ENCODE measurements around the gene GAGE12E. TPM values are rescaled to one million over a fixed set of nuclear protein-coding genes. Genes with fewer than 3 reads are reported as not detected.

GAGE12E gene
- not detected in 5 replicates for total RNA-seq (2022; extraction: Qiagen RNA extraction)

GRCh38 chrX:49550989-49551388, at the start of gene GAGE12E:
Gene GAGE12E (plus strand): TSS chrX:49551289. CDS start chrX:49552444, 1,155 bp downstream.

GRCh38 chrX:49531877-49532276, 19.2 kb upstream of the GAGE12E start, which contains the start of gene GAGE12C:
Gene GAGE12C (plus strand): TSS chrX:49532177. CDS start chrX:49533332, 1,155 bp downstream.

GRCh38 chrX:49541433-49541832, 9.7 kb upstream of the GAGE12E start, which contains the start of gene GAGE12D:
Gene GAGE12D (plus strand): TSS chrX:49541733. CDS start chrX:49542888, 1,155 bp downstream.

GRCh38 chrX:49560542-49560941, 9.5 kb downstream of the GAGE12E start, which contains the start of gene GAGE12F:
Gene GAGE12F (plus strand): TSS chrX:49560842. CDS start chrX:49561997, 1,155 bp downstream.

GRCh38 chrX:49570100-49570499, 19.0 kb downstream of the GAGE12E start, which contains the start of gene GAGE12G:
Gene GAGE12G (plus strand): TSS chrX:49570400. CDS start chrX:49571555, 1,155 bp downstream.

GRCh38 chrX:49579649-49580048, 28.6 kb downstream of the GAGE12E start, which contains the start of gene GAGE12H:
Gene GAGE12H (plus strand): TSS chrX:49579949. CDS start chrX:49581104, 1,155 bp downstream.

GRCh38 chrX:49589196-49589595, 38.1 kb downstream of the GAGE12E start, which contains the start of gene GAGE2A:
Gene GAGE2A (plus strand): TSS chrX:49589496. CDS start chrX:49590651, 1,155 bp downstream.

GRCh38 chrX:49598720-49599119, 47.6 kb downstream of the GAGE12E start, which contains the start of gene GAGE1:
Gene GAGE1 (plus strand): TSS chrX:49599020. CDS start chrX:49600175, 1,155 bp downstream.

Other genes with a start within 250 kb of the GAGE12E start
- gene GAGE10, start 247.6 kb upstream of the GAGE12E start, total RNA-seq (2022; extraction: Qiagen RNA extraction) = not detected in 5 replicates
- not detected in 5 replicates for gene GAGE12J, start 229.3 kb upstream of the GAGE12E start, total RNA-seq (2022; extraction: Qiagen RNA extraction)
- gene GAGE13, start 219.7 kb upstream of the GAGE12E start, total RNA-seq (2022; extraction: Qiagen RNA extraction) = not detected in 5 replicates
- gene GAGE12C, start 19.1 kb upstream of the GAGE12E start, total RNA-seq (2022; extraction: Qiagen RNA extraction) = not detected in 5 replicates
- gene GAGE12D, start 9.6 kb upstream of the GAGE12E start, total RNA-seq (2022; extraction: Qiagen RNA extraction) = not detected in 5 replicates
- gene GAGE12F, start 9.6 kb downstream of the GAGE12E start, total RNA-seq (2022; extraction: Qiagen RNA extraction) = not detected in 5 replicates
- gene GAGE12G, start 19.1 kb downstream of the GAGE12E start, total RNA-seq (2022; extraction: Qiagen RNA extraction) = not detected in 5 replicates
- not detected in 5 replicates for gene GAGE12H, start 28.7 kb downstream of the GAGE12E start, total RNA-seq (2022; extraction: Qiagen RNA extraction)
- gene GAGE2A, start 38.2 kb downstream of the GAGE12E start, total RNA-seq (2022; extraction: Qiagen RNA extraction) = not detected in 5 replicates
- 0.17 TPM in 1 of 5 replicates, not detected in the others for gene GAGE1, start 47.7 kb downstream of the GAGE12E start, total RNA-seq (2022; extraction: Qiagen RNA extraction)
- gene PAGE1, start 144.7 kb downstream of the GAGE12E start, total RNA-seq (2022; extraction: Qiagen RNA extraction) = 0.23 to 0.43 TPM (median 0.36 TPM) in 3 of 5 replicates, not detected in the others

Data from A549 treated with dexamethasone at 1 μM for 4 hours (cell line).